Stimulated activated memory B cell treated with anti-CD40 and anti-IgM and Interleukin-4, amounts not matched to agents 10 μg/mL and 1 μg/mL and 100 μg/mL, for 72 hours (primary cell): ENCODE results near the gene KANTR.
"Not testable (repeated sequence)": the region's sequence is repeated elsewhere in the genome, so short reads cannot be mapped to it uniquely, and the experiment has no call there.

Experiments
- ATAC-seq: fragments of 150-1000 bp; cut with Tn5 transposase; 2 replicates; pipeline ENCODE4 v1.10.0; 2021
- H3K27ac Mint-ChIP-seq: one replicate; pipeline ENCODE4 v1.8.0; 2022; ENCODE audit warnings: mild to moderate bottlenecking, mixed read lengths
- H3K27me3 Mint-ChIP-seq: one replicate; pipeline ENCODE4 v1.8.0; 2022; ENCODE audit warnings: mixed read lengths
- H3K36me3 Mint-ChIP-seq: one replicate; pipeline ENCODE4 v1.8.0; 2022; ENCODE audit warnings: mixed read lengths
- H3K4me1 Mint-ChIP-seq: one replicate; pipeline ENCODE4 v1.8.0; 2022; ENCODE audit warnings: mixed read lengths
- H3K4me3 Mint-ChIP-seq: one replicate; pipeline ENCODE4 v1.8.0; 2022; ENCODE audit warnings: mild to moderate bottlenecking, moderate library complexity, mixed read lengths
- H3K9me3 Mint-ChIP-seq: one replicate; pipeline ENCODE4 v1.8.0; 2022; ENCODE audit warnings: mixed read lengths

The KANTR gene

DNA sequence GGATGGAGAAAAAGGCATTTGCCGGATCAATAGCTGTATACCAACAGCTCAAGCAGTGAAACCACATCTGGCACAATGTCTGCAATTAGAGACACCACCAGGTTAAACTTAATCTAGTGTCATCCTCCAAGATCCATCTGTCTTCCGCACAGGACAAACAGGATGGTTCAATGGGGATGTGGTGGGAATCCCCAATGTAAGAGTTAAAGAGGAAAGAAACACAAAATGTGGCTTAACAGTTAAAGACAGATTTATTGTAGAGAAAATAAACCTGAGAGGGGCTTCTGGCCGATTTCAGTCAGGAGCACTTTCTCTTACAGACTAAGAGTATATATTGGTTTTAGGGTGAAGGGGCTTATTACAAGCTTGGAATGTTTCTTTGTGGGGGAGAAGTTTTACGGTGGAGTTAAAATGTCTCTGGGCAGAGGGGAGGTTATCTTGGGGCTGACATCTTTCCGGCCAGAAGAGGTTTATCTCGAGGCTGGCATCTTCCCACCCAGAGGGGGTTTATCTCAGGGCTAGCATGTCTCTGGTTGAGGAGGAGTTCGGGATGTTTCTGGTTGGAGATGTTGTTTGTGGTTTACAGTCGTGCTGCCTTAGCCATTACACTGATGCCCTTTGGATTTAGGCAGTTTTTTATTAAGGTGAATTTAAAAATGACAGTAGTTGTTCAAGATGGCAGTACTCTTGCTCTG, 61.7 kb downstream of the KANTR start:
- no peak for ATAC-seq
- Mint-ChIP-seq H3K4me3 (no peak overlapping the region), H3K36me3 (peaks cover 17% of the 10 kb centered on the region), H3K27me3 (no peaks in the 10 kb centered on the region), H3K4me1 (no peaks in the 10 kb centered on the region), H3K27ac (no peak overlapping the region), H3K9me3 (no peaks in the 10 kb centered on the region)

DNA sequence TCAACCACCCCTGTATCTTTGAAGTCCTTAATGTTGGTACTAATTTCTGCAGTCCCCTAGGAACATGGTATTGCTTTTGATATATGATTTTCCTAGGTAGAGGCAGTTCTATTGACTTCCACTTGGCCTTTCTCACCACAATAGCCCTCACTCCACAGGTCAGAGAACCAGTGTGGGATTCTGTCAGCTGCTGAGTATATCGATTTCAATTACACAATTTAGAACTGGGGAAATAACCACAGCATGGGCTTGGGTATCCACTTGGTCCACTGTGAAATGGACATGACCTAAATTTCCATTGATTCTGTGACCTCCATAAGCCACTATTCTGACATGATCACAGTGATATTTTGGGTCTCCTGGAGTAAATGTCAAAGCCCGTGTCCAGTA, 62.3 kb downstream of the KANTR start:
- Mint-ChIP-seq H3K36me3 (peaks cover 17% of the 10 kb centered on the region), H3K27ac (no peak overlapping the region), H3K9me3 (no peaks in the 10 kb centered on the region), H3K27me3 (no peaks in the 10 kb centered on the region), H3K4me3 (no peak overlapping the region), H3K4me1 (no peaks in the 10 kb centered on the region)
- ATAC-seq: no peak

DNA sequence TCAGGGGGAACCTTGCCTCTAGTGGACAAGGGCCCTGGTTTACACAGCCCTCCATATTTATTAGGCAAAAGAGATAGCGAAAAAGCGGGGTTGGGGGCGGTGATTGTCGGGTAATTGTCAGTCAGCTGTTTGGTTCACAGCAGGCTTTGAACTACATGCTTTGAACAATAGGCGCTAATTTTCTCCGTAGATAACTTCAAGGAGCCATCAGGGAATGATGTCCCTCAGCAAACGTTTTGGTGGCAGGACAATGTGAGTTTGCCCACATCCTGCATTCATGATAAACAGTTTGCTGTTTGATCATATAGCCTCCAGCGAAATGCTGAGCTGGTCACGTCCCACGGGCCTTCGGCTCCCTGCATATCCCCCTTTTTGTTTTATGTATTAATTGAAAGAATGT, 65.2 kb downstream of the KANTR start:
- Mint-ChIP-seq H3K4me3 (no peak overlapping the region), H3K36me3 (peaks cover 11% of the 10 kb centered on the region), H3K27ac (no peak overlapping the region), H3K4me1 (no peaks in the 10 kb centered on the region), H3K9me3 (no peaks in the 10 kb centered on the region), H3K27me3 (no peaks in the 10 kb centered on the region)
- no peak for ATAC-seq

DNA sequence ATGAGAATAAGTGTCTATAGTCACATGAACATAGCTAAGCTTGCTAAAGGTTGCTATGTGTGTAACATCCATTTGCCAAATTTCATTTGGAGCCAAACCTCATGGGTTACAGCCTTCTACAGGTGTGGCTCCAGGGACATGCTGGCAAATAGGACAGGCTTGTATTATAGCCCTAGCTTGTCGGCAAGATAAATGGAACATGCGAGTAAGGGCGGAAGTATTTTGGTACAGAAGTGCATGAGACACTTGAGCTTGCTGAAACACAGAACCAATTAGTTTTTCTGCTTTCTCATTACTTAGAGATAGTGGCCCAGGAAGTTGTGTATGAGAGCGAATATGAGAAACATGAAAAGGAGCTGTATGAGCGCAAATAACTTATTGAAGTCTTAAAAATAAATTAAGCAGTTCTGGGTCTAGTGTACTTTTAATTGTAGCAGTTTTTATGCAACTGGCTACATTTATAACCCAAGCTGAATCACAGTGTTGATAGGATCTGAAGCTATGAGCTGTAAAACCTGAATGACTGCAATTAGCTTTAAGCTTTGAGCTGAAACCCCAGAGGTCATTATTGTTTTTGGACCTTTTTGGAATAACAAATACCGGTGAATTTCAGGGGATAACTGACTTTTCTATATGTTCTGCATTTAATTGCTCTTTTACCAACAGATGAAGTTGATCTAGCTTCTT, 66.5 kb downstream of the KANTR start:
- Mint-ChIP-seq H3K4me3 (no peak overlapping the region), H3K27me3 (no peaks in the 10 kb centered on the region), H3K27ac (no peak overlapping the region), H3K4me1 (no peaks in the 10 kb centered on the region), H3K36me3 (peaks cover 10% of the 10 kb centered on the region), H3K9me3 (no peaks in the 10 kb centered on the region)
- ATAC-seq: no peak

DNA sequence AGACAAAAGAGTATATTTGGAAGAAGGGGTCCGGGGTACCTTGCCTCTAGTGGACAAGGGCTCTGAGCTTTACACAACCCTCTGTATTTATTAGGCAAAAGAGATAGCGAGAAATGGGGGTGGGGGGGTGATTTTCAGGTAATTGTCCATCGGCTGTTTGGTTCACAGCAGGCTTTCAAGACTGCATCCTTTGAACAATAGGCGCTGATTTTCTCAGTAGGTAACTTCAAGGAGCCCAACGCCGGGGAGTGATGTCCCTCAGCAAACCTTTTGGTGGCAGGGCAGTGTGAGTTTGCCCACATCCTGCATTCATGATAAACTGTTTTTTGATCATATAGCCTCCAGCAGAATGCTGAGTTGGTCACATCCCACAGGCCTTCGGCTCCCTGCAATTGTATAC, 69.5 kb downstream of the KANTR start:
- ATAC-seq: no peak
- H3K36me3 Mint-ChIP-seq: peaks cover 5% of the 10 kb centered on the region
- H3K27ac Mint-ChIP-seq: no peak overlapping the region
- H3K4me3 Mint-ChIP-seq: no peak overlapping the region
- H3K9me3 Mint-ChIP-seq: no peaks in the 10 kb centered on the region
- no peaks in the 10 kb centered on the region for H3K4me1 Mint-ChIP-seq
- H3K27me3 Mint-ChIP-seq: no peaks in the 10 kb centered on the region

DNA sequence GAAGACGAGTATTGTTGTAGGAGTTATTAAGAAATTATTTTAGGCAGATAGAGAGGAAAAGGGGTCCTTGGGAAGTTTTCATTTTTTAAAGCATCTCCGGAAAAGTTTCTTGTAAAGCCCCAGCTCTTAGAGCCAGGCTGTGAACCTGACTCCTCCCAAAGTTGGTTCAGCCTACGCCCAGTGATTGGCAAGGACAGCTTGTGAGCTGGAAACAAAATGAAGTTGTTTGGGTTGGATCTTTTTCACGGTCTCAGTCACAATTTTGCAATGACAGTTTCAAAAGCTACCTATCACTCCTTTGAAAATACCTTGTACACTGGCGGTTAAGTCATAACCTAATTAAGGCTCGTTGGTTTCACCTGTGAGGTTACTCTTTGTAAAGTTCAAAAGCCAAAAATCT, 70.6 kb downstream of the KANTR start:
- H3K27me3 Mint-ChIP-seq, ATAC-seq, H3K4me1 Mint-ChIP-seq, H3K27ac Mint-ChIP-seq, H3K9me3 Mint-ChIP-seq, H3K36me3 Mint-ChIP-seq, H3K4me3 Mint-ChIP-seq: not testable (repeated sequence)

DNA sequence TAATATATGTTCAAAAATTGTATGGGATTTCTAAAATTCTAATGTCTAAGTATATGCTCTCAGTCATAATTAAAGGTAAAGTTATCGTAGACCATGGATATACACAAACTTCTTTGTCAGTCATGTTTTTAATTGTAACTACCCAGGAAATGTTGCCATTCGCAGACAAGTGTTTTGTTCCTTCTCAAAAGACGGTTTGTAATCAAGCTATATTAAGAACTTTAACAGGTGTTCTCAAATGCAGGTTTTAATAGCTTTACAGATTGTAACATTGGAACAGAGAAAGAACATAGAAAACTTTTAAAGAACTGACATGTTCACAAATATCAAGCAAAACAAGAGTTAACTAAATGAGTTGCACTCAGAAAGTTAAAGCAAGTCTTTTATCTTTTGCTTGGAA, 72.2 kb downstream of the KANTR start:
- no peak for ATAC-seq
- Mint-ChIP-seq H3K27ac (no peak overlapping the region), H3K27me3 (no peaks in the 10 kb centered on the region), H3K36me3 (no peaks in the 10 kb centered on the region), H3K4me1 (no peaks in the 10 kb centered on the region), H3K4me3 (no peak overlapping the region), H3K9me3 (no peaks in the 10 kb centered on the region)

DNA sequence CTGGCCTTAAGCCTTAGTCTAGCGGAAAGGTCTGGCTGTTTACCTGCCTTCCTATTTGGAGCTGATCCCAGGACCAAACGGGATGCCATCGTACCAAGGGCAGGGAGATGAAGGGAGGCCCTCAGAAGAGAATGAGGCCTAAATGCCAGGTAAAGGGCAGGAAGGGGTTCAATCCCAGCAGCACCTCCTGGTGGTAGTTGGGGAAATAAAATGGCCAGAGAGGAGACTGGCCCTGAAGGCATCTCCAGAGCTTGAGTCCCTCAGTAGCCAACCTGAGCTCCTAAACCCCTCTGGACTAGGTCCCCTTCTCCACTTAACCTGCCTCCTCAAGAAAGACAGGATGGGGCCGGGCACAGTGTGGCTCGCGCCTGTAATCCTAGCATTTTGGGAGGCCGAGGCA, 77.4 kb downstream of the KANTR start:
- H3K4me3 Mint-ChIP-seq: no peak overlapping the region
- H3K36me3 Mint-ChIP-seq: peaks cover 5% of the 10 kb centered on the region
- no peak overlapping the region for H3K27ac Mint-ChIP-seq
- peaks cover 7% of the 10 kb centered on the region for H3K9me3 Mint-ChIP-seq
- H3K27me3 Mint-ChIP-seq: no peaks in the 10 kb centered on the region
- no peak for ATAC-seq
- H3K4me1 Mint-ChIP-seq: no peaks in the 10 kb centered on the region
